ENCODE data around the gene LENG8.

GRCh38 chr19:54418030-54418929, 30.7 kb upstream of the LENG8 start:
- TF ChIP-seq CTCF (IDR thresholded peaks at IDR 0.05 in 4 of 5, conservative IDR thresholded peaks at IDR 0.05 in 1 of 5) (no peak), POLR2A (IDR thresholded peaks at IDR 0.05) (no peak)

All from gastrocnemius medialis (tissue), 4 donors.